Measurements from ENCODE around the gene PRX.
"Not testable (repeated sequence)": the region's sequence is repeated elsewhere in the genome, so short reads cannot be mapped to it uniquely, and the experiment has no call there.

Gene PRX

GRCh38 chr19:40389404-40390083, 23.6 kb downstream of the PRX start:
- no peak for DNase-seq

- DNase-seq = no peak
Observed at GRCh38 chr19:40388481-40388880, 24.7 kb downstream of the PRX start.

DNA sequence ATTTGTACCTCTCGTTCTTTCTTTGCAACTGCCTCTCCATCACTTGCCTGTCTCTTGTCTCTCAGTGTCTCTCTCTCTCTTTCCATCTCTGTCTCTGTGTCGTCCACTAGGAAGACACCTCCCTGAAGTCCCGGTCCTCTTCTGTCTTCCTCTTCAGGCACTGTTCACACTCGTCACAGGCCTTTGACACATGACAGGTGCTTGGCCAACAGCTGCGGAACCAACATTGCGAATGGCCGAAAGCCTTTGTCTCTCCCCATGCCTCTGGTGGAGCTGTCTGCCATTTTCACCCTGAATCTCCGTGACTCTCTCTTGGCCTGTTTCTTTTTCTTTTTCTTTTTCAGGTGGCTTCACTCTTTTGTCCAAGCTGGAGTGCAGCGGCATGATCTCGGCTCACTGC, 26.0 kb downstream of the PRX start:
- DNase-seq = no peak

DNA sequence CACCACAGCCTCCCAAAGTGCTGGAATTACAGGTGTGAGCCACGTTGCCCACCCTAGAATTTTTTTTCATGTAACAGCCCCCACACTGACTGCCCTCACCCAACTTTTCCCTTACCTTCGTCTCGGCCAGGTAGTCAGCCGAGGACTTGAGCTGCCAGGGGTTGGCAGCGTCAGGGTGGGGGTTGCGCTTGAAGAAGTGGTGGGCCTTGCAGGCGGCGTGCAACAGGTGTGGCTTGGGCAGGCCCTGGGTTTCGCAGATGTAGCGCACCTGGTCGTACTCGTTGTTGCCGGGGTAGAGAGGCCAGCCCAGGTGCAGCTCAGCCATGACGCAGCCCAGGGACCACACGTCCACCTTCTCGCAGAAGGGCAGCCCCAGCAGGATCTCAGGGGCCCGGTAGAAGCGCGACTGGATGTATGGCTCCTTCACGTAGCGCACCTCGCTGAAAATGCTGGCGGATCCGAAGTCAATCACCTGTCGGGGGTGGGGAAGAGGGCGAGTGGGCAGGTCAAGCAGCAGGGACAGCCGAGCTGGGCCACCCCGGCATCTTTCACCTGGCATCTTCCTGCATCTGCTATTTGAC, 29.4 kb downstream of the PRX start:
- DNase-seq = no peak

GRCh38 chr19:40381321-40381720, 31.9 kb downstream of the PRX start:
- DNase-seq = no peak

DNA sequence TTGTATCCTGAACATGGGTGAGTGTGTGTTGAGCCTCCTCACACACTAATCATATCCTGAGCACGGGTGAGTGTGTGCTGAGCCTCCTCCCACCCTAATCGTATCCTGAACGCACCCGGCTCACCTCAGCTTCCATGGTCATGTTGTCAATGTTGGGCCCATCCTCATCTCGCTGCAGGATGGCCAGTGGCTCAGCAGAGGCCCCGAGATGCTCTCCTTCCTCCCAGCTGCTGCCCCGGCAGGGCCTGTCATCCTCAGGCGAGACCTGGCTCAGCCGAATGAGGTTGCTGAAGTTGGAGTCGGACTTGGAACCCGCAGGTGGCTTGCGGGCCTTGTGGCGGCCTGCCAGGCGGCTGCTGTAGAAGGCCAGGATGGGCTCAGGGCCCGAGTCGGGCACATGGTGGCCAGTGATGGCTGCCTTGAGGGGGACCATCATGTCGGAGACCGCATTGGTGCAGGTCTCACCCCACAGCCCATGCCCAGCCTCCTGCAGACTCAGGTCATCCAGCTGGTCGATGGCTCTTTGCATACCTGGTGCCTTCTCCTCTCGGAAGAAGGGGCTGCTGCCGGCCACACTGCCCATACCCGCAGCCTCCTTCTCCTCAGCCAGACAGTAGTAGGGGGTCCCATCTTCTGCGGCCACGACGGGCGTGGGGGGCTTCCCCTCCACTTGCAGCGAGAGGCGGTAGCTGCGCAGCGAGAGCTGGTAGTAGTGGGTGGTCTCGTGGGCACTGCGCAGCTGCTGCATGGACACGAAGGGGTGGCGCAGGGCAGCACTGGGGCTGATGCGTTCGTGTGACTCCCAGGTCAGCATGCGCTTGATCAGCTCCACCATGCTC, 32.8 kb downstream of the PRX start:
- no peak for DNase-seq

DNA sequence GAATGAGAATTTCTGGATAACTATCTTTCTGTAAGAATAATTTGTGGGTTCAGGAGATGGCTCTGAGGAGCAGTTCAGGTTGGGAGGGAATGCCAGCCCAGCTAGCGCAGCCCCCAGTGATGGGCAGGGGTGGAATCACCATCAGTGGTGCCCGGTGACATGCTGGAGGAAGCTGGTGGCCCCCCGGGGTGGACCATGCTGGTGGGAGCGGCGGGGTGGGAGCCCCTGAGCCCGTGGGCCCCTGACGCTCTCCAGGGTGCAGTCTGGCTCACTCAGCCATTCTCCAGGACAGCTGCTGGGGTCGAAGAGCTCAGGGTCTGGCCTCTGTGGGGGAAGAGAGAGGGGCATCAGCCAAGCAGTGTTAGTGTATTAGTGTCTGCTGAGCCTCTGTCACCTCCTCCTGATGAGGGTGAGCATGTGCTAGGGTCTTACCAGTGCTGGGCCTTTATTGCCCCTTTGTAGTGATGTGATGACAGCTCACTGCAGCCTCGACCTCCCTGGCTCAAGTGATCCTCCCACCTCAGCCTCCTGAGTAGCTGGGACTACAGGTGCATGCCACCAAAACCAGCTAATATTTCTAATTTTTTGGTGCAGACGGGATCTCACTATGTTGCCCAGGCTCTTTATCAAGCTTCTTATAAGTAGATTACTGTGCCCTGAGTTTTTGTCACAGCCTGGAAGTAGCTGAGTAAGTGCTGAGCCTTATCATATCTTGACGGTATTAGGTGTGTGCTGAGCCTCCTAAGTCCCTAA, 33.6 kb downstream of the PRX start:
- DNase-seq = no peak

DNA sequence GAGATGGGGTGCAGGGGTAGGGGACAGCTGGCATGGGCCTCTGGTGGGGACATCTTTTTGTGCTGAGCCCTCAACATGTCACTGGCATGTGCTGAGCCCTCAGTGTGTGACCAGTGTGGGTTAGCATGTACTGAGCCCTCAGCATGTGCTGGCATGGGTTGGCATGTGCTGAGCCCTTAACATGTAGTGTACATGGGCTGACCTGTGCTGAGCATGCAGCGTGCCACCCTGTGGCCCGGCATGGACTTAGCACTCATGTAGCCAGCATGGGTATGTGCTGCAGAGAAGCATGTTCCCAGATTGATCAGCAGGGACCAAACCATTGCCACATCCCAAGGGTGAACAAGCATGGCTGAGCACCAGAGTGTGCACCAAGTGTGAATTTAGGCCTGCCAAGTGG, 34.7 kb downstream of the PRX start:
- DNase-seq = no peak

DNA sequence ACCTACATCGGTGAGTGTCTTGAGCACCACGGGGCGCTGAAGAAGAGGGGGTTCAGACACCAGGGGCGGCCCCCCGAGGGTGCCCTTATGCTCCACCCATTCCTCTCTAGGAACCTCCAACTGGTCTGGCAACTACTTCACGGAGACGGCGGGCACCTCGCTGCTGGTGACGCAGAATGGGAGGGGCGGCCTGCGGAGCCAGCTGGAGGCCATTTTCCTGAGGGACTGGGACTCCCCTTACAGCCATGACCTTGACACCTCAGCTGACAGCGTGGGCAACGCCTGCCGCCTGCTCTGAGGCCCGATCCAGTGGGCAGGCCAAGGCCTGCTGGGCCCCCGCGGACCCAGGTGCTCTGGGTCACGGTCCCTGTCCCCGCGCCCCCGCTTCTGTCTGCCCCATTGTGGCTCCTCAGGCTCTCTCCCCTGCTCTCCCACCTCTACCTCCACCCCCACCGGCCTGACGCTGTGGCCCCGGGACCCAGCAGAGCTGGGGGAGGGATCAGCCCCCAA, 35.2 kb downstream of the PRX start:
- DNase-seq = no peak

DNA sequence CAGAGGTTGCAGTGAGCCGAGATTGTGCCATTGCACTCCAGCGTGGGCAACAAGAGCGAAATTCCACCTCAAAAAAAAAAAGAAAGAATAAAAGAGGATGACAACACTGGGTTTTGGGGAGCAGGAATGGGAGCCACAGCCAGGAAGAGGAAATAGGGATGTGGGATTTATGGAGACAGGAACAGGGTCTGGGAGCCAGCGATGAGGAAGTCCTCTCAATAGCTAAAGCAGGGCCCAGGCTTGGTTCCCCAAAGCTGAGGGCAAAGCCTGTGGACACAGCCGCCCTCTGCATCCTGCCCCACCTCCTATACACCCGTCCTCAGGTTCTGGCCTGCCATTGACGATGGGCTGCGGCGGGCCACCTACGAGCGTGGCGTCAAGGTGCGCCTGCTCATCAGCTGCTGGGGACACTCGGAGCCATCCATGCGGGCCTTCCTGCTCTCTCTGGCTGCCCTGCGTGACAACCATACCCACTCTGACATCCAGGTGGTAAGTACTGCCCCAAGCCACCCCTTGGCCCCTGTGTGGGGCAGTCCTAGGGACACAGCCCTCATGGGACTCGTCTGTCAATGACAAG, 36.8 kb downstream of the PRX start:
- DNase-seq = no peak

- no peak for DNase-seq
Observed at GRCh38 chr19:40374084-40374483, 39.1 kb downstream of the PRX start.

GRCh38 chr19:40371802-40372122, 41.4 kb downstream of the PRX start:
- DNase-seq = no peak

DNA sequence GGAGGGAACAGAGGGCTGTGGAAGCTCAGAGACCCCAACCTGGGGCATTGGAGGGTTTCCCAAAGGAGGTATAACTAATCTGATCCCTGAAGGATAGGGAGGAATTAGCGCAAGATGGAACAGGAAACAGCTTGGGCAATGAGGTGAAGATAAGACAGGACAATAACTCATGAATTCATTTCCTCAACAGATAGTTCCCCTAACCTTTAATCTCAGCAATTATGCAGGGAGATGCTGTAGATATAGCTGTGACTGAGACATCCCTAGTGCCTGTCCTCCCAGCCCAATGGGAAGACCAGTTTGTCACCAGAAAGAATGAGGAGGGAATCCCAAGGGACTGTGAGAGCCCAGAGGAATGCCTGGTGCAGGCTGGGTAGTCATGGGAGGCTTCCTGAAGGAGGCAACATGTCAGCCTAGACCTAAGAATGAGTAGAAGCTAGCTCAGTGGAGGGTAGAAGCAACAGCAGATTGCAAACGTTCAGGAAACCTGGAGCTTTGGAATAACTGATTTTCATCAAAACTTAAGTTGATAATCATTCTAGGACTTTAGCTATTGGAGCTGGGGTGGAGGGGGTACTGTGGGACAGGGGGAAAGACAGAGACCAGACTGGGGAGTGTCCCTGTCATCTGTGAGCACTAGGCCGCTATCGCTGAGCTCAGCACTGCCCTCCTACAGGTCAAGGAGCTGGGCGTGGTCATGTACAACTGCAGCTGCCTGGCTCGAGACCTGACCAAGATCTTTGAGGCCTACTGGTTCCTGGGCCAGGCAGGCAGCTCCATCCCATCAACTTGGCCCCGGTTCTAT, 42.0 kb downstream of the PRX start:
- DNase-seq = no peak

GRCh38 chr19:40370253-40370652, 42.9 kb downstream of the PRX start:
- DNase-seq = not testable (repeated sequence)

DNA sequence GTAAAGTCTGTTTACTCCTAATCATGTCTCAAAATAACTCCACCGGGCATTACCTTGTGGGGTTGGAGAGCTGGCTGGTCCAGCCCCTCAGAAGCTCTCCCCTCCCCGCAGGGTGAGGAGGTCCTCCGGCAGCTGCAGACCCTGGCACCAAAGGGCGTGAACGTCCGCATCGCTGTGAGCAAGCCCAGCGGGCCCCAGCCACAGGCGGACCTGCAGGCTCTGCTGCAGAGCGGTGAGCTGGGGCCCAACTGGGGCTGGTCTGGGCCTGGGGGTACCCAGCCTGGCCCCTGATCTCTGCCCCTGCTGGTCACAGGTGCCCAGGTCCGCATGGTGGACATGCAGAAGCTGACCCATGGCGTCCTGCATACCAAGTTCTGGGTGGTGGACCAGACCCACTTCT, 43.4 kb downstream of the PRX start:
- no peak for DNase-seq

- DNase-seq = no peak
Observed at GRCh38 chr19:40367577-40368434, 45.4 kb downstream of the PRX start.

- peak; percentile 45 for DNase-seq
Observed at GRCh38 chr19:40366697-40367561, 46.2 kb downstream of the PRX start.

DNA sequence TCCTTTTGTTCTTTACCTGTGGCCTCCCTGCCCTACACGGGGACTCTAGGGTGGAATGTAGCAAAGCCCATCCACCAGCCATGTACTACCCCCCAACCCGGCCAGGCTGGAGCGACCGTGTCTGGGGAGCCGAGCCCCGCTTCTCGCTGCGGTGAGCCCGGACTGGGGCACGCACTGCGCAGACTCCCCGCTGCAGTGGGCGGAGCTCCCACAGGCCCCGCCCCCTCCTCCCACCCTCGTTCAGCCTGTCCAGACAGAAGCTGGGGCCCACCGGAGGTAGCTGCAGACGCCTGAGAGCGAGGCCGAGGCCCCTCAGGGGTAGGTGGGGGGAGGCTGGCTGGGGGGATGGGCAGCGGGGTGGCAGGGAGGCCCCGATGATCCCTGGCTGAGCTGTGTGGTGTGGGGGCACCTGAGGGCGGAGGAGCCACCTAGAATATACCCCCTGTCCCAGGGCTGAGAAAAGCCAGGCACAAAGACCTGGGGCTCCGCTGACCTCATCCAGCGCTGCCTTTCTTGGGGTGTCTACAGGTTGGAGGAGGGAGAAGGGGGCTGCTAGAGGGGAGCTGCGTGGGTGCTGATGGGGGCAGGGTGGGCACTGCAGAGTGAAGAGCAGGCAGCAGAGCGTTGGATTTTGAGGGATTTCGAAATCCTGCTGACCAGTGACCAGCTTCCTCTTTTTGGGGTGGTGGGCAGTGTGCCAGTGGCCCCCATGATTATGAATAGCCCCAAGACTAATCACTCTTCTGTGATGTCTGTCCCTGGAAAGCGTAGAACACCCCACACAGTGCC, 47.4 kb downstream of the PRX start:
- DNase-seq = peak; percentile 95

DNA sequence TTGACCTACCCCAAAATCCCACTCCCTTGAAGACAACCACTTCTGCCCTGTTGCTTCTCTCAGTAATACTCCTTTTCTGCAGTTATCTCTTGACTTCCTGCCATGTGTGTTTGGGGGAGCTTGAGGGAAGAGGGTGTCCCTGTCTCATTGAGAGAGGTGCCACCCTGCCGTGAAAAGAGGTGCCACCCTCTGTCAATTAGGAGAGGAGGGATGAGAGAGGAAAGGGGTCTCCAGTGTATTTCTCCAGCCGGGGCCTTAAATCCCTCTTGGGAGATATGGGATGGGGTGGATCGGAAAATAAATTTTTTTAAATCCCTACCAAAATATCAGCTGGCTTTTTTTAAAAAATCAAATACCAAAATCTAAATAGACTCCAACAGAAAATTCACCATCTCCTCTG, 48.2 kb downstream of the PRX start:
- DNase-seq = no peak
